ENCODE measurements around the gene TEX2. TPM values are rescaled to one million over a fixed set of nuclear protein-coding genes. Genes with fewer than 3 reads are reported as not detected.

Gene TEX2
- polyA plus RNA-seq, 1 of the 3 experiments (the other 2 are of a cell fraction), result 24.0 TPM

DNA sequence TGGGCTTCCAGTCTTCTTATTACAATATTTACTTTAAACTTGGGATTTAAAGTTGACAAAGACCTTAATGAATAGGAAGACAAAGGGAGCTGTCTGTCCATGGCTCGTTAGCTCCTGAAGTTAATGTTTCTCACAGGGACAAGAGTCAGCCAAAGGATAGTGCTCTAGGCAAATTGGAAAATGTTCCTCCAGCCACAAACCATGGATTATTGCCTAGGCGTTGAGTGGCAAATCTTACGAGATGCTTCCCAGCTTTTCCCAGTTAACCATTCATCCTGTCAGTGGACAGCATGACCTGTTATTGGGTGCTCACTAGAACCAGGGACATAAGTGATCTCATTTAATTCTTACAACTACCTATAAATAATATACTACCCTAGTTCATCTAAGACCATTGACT is 3.6 kb downstream of the TEX2 start:
- no peak overlapping the region for H3K4me3 ChIP-seq (ENCODE audit: low read depth in 2 of 2, low read length in 1 of 2)
- 94% methylated on average over 3 of the region's 3 CpGs for WGBS (ENCODE audit: low lambda C conversion rate)
- H2AFZ ChIP-seq (ENCODE audit: low read depth), result no peak overlapping the region
- H3F3A ChIP-seq (replicated peaks; ENCODE audit: insufficient read depth), result peaks cover 17% of the 10 kb centered on the region
- peak overlapping the region; percentile 36; the same call in 1 of the 2 replicates for H3K4me2 ChIP-seq
- ChIA-PET CTCF (interaction anchor here (0.6 to 1.3 kb wide), 5 partner anchors 18 to 234 kb away, joined by 3 to 4 read pairs (median 3); no protein-coding TSS in a partner anchor), POLR2A (interaction anchor here (1.1 kb wide), 1 partner anchor 12 kb away, joined by 4 read pairs; no protein-coding TSS in a partner anchor)
- H4K20me1 ChIP-seq (ENCODE audit: insufficient read depth), result peaks cover 7% of the 10 kb centered on the region; the same call in 1 of the 2 replicates
- peaks cover 78% of the 10 kb centered on the region for H3K79me2 ChIP-seq (ENCODE audit: insufficient read depth)
- H3K9ac ChIP-seq, result no peak overlapping the region
- peaks cover 33 to 49% of the 10 kb centered on the region in 2 experiments; a peak in 3 of 4 replicates for H3K4me1 ChIP-seq (ENCODE audit: control insufficient read depth in 1 of 2, insufficient read depth in 2 of 2, low read depth in 1 of 2, low read length in 1 of 2)
- H3K27me3 ChIP-seq (ENCODE audit: insufficient read depth), result no peaks in the 10 kb centered on the region
- no peaks in the 10 kb centered on the region for H3K9me3 ChIP-seq
- H3K27ac ChIP-seq (ENCODE audit: low read depth in 2 of 2, low read length in 1 of 2), result no peak overlapping the region
- DNase-seq, result no peak
- TF ChIP-seq, protein P1, sequence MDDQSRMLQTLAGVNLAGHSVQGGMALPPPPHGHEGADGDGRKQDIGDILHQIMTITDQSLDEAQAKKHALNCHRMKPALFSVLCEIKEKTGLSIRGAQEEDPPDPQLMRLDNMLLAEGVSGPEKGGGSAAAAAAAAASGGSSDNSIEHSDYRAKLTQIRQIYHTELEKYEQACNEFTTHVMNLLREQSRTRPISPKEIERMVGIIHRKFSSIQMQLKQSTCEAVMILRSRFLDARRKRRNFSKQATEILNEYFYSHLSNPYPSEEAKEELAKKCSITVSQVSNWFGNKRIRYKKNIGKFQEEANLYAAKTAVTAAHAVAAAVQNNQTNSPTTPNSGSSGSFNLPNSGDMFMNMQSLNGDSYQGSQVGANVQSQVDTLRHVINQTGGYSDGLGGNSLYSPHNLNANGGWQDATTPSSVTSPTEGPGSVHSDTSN (IDR thresholded peaks at IDR 0.05), result no peak
- TF ChIP-seq JUND (IDR thresholded peaks at IDR 0.05) (no peak), YY1 (IDR thresholded peaks at IDR 0.05; ENCODE audit: low read depth) (no peak), MEF2A (IDR thresholded peaks at IDR 0.05; ENCODE audit: borderline replicate concordance, low read depth) (no peak), ELF1 (IDR thresholded peaks at IDR 0.05) (no peak), EZH2phosphoT487 (IDR thresholded peaks at IDR 0.05; ENCODE audit: borderline replicate concordance, low read depth) (no peak), FOXM1 (IDR thresholded peaks at IDR 0.05; ENCODE audit: low read depth) (no peak), NRF1 (IDR thresholded peaks at IDR 0.05; ENCODE audit: low read depth, low read length) (no peak), RXRA (IDR thresholded peaks at IDR 0.05; ENCODE audit: borderline replicate concordance, low read depth) (no peak), MXI1 (IDR thresholded peaks at IDR 0.05; ENCODE audit: low read depth, low read length) (no peak), SIN3A (IDR thresholded peaks at IDR 0.05; ENCODE audit: borderline replicate concordance, low read depth, low read length) (no peak), NFIC (IDR thresholded peaks at IDR 0.05; ENCODE audit: borderline replicate concordance) (no peak), FOSL2 (IDR thresholded peaks at IDR 0.05; ENCODE audit: borderline replicate concordance, low read depth) (no peak), TAF1 (IDR thresholded peaks at IDR 0.05; ENCODE audit: borderline replicate concordance, low read depth, low read length) (no peak)
- TF ChIP-seq, protein P2, sequence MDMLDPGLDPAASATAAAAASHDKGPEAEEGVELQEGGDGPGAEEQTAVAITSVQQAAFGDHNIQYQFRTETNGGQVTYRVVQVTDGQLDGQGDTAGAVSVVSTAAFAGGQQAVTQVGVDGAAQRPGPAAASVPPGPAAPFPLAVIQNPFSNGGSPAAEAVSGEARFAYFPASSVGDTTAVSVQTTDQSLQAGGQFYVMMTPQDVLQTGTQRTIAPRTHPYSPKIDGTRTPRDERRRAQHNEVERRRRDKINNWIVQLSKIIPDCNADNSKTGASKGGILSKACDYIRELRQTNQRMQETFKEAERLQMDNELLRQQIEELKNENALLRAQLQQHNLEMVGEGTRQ (IDR thresholded peaks at IDR 0.05; ENCODE audit: borderline replicate concordance, low read depth, low read length), result no peak
- no peaks in the 10 kb centered on the region for H3K9me2 ChIP-seq
- H3K36me3 ChIP-seq (replicated peaks in 1 of 2; ENCODE audit: control insufficient read depth in 1 of 2, insufficient read depth in 2 of 2, low read length in 1 of 2), result peaks cover 0 to 2% of the 10 kb centered on the region in 2 experiments
